HTR-8/SVneo (cell line): ENCODE results near the gene GMPR.
"Not testable (repeated sequence)": the region's sequence is repeated elsewhere in the genome, so short reads cannot be mapped to it uniquely, and the experiment has no call there.

ENCODE experiments used
- DNase-seq: peaks from one replicate; pipeline ENCODE4 v3.0.0; 2011; ENCODE audit warnings: low spot score, mixed read lengths; ENCODE audit not compliant: insufficient read length
- FAIRE-seq: peaks from 2 replicates; lab custom pipeline; 2011; peaks lifted over from hg19 to GRCh38; lab: Jason Lieb, UNC

The GMPR gene

DNA sequence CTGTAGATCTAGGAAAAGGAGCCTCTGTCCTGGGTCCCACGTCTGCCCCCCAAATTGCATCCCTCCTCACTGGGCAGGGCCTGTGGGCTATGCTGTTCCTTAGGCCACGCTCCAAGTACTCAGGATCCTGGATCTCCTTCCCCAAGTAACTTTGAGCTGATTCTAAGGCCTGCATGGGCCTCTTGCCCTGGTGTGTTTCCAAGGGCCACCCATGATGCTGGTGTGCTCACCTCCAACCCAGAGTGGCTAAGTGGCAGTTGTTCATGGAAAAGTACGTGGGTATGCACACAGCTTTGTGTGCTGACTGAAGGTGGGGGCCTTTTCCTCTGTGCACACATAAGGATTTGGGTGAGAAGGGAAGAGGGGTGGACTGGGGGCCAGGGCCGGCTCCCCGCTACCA, 5.3 kb downstream of the GMPR start:
- FAIRE-seq, result no peak
- DNase-seq, result no peak

- FAIRE-seq, result no peak
- DNase-seq, result no peak
These were observed 6.1 kb downstream of the GMPR start for GRCh38 chr6:16244446-16244845.

DNA sequence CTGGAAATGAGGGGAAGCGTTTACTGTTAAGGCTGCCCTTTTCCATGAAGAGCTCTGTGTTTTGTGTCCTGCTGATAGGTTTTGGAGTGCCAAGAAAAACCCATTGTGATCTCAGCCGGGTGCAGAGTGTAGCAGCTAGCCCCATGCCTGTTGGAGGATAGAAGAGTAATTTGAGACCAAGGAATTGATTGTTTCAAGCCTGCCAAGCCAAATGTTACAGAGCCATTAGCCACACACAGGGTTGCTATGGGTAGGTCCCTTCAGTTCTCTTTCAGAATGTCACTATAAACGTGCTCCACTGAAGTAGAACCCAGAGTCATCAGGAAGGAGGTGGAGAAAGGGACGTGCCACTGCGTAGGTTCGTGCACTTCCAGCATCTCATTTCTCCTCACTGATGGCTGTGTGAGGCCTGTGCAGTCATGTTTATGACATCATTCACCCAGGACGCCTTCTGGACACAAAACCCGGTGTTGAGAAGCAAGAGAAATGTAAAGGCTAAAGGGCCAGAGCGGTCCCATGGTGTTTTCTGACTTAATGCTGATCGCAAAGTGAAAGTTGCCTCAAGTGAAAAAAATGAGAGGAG, 6.6 kb downstream of the GMPR start:
- FAIRE-seq, result no peak
- no peak for DNase-seq

DNA sequence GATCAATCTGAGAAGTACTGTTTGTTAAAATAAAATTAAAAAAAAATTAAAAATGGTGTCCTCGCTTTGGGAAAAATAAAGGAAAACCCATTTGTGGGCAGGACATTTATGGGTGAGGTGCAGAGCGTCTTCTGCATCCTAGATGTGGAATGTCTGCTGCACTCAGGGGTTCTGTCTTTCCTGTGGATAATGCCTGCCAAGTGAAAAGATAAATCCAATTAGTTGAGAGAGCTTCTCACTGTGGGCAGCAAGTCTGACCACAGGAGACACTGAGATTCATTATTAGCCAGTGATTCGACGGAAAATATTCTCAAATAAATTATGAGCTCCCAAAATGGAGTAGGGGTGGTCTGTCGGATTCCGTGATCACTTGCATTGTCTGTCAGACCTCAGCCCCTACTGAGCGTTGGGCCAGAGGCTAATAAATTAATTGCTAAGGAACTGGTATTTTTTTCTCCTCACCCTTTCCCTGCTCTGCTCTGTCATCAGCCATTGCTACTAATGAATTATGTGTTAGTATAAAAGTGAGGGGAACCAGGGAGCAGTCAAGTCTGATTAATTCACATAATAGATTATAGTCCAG, 10.0 kb downstream of the GMPR start:
- DNase-seq, result no peak
- no peak for FAIRE-seq

DNA sequence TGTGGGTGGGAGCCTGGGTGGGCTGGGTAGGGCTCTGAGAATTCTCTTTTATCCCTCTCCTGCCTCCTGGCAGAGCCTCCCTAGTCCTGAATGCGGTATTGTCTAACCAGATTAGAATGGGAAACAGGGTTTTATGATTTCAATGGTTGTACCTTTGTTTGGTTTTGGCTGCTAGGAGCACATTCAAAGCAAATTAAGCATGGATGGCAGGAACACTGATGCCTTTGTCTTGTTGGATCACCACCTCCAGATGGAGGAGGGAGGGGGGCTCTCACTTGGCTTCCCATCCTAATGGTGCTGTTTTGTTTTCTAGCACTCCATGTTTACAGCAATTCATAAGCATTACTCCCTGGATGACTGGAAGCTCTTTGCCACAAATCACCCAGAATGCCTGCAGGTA, 11.6 kb downstream of the GMPR start:
- DNase-seq, result no peak
- FAIRE-seq, result no peak

DNA sequence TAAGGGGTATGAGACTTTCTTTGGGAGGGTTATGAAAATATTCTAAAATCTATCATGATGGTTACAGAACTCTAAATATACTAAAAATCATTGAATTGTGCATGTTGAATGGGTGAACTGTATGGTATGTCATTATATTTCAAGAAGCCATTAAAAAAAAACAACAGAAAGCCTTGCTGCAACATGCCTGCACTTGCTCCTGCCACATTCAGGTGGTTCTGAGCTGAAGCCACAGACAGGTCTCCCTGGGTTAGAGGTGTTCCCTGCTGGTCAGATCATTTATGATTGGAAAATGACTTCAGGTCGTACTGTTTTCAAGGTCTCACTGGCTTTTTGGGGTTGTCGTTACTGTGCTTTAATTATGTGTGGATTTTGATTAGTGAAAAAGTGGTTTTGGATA, 13.3 kb downstream of the GMPR start:
- FAIRE-seq (no peak), DNase-seq (no peak)

DNA sequence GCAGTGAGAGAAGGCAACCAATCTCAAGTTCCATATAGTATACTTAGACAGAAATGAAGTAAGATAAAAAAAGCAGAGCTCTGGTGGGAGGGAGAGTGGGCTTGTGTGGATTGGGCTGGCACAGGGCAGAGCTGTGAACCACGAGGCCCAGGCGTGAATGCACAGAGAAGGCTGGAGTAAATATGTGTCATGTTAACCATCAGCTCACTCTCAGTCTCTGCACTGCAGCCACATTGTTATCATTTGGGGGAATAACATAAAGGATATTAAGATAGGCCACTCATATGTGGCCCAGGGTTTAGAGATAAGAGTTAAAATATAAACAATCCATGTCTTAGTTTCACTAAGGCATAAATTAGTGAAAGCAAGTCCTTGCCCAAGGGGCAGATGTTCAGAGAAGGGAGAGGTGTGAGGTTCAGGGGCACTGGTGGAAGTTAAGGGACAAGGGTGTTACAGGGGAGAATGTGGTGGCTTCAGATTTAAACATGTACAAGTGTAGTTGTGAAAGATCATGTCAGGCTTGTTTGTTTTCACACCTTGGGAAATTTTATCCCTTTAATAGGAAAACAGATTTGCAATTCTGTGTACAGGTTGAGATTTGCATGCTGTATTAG, 14.4 kb downstream of the GMPR start:
- FAIRE-seq (no peak), DNase-seq (no peak)

DNA sequence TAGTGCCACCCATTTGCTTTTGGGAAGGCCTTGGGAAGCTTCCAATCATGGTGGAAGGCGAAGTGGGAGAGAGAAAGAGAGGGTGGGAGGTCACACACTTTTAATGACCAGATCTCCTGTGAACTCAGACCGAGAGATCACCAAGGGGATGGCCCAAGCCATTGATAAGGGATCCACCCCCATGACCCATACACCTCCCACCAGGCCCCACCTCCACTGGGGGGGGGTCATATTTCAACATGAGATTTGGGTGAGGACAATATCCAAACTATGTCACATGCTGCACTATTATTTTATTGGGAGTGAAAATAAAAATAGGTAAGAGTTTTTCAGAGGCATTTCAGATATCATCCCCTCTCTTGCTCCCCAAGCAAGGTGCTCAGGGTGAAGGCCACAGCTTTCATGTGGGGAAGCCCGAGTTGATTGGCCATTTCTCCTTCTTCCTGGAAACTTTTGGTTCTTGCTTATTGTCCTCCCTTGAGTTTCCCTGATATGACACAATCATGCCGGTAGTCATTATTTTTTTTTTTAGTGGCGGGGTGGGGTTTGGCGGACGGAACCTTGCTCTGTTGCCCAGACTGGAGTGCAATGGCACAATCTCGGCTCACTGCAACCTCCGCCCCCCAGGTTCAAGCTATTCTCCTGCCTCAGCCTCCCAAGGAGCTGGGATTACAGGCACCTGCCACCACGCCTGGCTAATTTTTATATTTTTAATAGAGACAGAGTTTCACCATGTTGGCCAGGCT, 15.2 kb downstream of the GMPR start:
- no peak for FAIRE-seq
- no peak for DNase-seq

- DNase-seq, result no peak
These were observed 16.1 kb downstream of the GMPR start for GRCh38 chr6:16254535-16254934.

DNA sequence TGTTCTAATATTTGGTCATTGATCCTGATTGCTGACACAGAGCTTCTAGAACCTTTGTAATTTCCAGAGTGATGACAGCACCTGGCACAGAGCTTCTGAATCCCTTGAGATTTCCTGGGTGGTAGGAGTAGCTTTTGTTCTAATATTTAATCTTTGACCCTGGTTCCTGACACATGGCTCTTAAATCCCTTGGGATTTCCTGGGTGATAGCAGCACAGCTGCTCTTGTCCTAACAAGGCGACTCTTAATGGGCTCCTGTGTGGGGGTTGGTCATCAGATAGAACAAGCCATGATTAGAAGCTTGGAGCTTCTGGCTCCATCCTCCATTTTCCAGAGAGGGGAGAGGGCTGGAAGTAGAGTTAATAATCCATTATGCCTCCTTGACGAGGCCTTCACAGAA, 18.4 kb downstream of the GMPR start:
- DNase-seq, result no peak
- FAIRE-seq, result no peak

More at GRCh38 chr6:16254535-16254934, 16.1 kb downstream of the GMPR start:
- no peak for FAIRE-seq

DNA sequence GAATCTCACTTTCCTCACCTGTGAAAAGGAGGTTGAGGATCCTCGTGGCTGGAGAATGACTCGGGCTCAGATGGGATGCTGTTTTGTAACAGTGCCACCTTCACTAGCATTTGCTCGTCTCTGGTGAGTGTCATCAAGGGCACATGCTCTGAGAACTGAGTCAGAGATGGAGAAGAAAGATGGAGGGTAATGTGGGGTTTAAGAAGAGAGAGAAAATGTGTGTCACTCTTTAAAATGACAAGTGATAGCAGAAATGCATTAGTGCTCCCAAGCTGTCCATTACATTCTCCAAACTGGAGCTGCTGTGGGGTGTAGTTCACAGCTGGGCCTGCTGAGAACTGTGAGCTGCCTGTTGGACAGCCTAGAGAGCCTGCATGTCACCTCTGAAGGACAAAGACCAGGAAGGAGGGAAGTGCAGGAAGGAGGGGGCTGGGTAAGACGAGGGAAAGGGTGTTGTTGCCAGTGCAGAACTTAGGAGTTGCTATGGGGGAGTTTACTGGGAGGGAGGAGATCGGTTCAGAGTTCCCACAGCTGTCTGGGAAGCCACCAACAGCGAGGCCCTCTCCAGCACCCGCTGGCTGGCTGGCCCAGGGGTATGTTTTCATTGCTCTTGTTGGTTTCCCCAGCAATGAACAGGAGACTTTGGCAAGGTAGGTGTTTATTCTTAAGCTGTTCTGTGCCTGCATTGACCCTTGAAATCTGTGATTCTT, 19.8 kb downstream of the GMPR start:
- no peak for DNase-seq
- peak; percentile 68 for FAIRE-seq

GRCh38 chr6:16258709-16259075, 20.3 kb downstream of the GMPR start:
- DNase-seq (no peak), FAIRE-seq (no peak)

DNA sequence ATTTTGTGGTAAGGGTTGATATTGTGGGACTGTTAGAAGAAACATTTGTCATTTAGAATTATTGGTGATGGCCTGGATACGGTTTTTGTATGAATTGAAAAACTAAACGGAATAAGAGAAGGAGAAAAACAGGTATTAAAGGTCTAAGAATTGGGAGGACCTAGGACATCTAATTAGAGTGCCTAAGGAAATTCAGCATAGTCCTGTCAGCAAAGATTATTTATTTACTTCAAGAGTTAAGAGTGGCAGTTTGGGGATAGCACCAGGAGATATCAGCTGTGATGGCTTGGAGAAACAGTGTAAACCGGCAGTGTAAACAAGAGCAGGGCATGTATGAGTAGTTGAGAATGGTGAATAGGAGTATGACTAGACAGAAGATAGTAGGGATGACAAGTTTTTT, 21.2 kb downstream of the GMPR start:
- not testable (repeated sequence) for DNase-seq, FAIRE-seq

- DNase-seq, FAIRE-seq: not testable (repeated sequence)
These were observed 22.2 kb downstream of the GMPR start for GRCh38 chr6:16260602-16261001.

- DNase-seq, FAIRE-seq: not testable (repeated sequence)
These were observed 24.4 kb downstream of the GMPR start for GRCh38 chr6:16262773-16263172.

GRCh38 chr6:16263464-16264099, 25.2 kb downstream of the GMPR start:
- not testable (repeated sequence) for FAIRE-seq, DNase-seq

GRCh38 chr6:16264785-16265184, 26.4 kb downstream of the GMPR start:
- DNase-seq, result no peak
- no peak for FAIRE-seq

DNA sequence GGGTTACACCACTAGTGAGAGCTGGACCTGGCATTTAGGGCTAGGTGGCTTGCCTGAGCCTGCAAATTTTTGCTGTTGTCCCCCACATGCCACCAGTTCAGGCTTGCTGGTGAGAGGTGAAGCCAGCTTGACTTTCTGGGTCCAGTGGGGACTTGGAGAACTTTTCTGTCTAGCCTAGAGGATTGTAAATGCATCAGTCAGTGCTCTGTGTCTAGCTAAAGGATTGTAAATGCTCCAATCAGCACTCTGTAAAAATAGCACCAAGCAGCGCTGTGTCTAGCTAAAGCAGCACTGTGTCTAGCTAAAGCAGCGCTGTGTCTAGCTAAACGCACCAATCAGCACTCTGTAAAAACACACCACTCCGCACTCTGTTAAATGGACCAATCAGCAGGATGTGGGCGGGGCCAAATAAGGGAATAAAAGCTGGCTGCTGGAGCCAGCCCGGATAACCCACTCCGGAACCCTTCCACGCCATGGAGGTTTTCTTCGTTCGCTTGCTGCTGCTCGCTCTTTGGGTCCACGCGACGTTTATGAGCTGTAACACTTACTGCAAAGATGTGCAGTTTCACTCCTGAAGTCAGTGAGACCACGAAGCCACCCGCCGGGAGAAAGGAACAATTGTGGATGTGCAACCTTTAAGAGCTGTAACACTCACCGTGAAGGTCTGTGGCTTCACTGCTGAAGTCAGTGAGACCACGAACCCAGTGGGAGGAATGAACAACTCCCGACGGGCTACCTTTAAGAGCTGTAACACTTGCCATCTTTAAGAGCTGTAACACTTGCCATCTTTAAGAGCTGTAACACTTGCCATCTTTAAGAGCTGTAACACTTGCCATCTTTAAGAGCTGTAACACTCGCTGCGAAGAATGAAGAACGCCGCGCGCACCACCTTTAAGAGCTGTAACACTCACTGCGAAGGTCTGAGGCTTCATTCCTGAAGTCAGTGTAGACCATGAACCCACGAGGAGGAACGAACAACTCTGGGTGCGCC, 27.3 kb downstream of the GMPR start:
- DNase-seq (no peak), FAIRE-seq (no peak)
